Measurements from ENCODE around the gene KLHDC3.
"Not testable (repeated sequence)": the region's sequence is repeated elsewhere in the genome, so short reads cannot be mapped to it uniquely, and the experiment has no call there.

The KLHDC3 gene

DNA sequence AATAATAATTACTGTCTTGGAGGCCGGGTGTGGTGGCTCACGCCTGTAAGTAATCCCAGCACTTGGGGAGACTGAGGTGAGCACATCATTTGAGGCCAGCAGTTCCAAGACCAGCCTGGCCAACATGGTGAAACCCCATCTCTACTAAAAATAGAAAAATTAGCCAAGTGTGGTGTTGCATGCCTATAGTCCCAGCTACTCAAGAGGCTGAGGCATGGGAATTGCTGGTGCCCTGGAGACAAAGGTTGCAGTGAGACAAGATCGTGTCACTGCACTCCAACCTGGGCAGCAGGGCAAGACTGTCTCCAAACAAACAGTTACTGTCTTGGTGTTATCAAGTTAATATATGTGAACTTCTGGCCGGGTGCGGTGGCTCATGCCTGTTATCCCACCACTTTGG, 12.3 kb downstream of the KLHDC3 start:
- no peak for DNase-seq (ENCODE audit: low read depth in 2 of 2)

DNA sequence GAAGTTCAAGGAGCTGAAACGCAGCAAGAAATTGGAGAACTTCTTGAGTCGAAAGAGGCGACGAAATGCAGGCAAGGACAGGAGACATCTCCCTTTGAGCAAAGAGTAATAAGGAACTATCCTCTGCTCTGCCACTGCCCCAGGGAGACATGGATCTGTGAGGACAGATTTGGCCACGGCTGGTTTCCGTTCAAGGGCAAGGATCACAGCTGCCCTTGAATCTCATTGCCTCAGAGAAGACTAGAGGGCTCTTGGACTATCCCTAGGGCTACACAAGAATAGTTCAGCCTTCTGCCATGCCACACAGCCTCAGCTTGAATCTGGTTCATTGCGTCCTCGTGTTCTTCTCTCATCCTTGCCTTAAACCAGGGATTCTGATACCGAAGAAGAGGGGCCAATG, 15.1 kb downstream of the KLHDC3 start:
- no peak for DNase-seq (ENCODE audit: low read depth in 2 of 2)

- DNase-seq (ENCODE audit: low read depth in 2 of 2), result no peak
Observed at GRCh38 chr6:43032326-43032725, 18.3 kb downstream of the KLHDC3 start.

- no peak for DNase-seq (ENCODE audit: low read depth in 2 of 2)
Observed at GRCh38 chr6:43033496-43034189, 19.6 kb downstream of the KLHDC3 start.

DNA sequence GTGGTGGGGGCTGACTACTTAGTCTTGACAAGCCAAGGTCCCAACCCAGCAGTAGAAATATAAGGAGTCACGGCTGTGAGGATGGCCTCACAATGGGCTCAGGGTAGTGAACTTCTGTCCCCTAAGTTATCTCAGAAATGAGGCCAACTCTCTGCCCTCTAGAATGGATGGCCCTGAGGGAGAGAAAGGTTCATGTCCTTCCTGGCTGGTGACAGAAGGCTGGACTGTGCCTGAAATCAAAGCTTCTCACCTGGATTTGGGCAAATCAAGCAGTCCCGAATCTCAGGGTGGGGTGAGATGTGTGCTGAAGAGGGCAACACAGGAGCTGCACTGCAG, 20.1 kb downstream of the KLHDC3 start:
- no peak for DNase-seq (ENCODE audit: low read depth in 2 of 2)

- no peak for DNase-seq (ENCODE audit: low read depth in 2 of 2)
Observed at GRCh38 chr6:43035495-43036194, 21.6 kb downstream of the KLHDC3 start.

DNA sequence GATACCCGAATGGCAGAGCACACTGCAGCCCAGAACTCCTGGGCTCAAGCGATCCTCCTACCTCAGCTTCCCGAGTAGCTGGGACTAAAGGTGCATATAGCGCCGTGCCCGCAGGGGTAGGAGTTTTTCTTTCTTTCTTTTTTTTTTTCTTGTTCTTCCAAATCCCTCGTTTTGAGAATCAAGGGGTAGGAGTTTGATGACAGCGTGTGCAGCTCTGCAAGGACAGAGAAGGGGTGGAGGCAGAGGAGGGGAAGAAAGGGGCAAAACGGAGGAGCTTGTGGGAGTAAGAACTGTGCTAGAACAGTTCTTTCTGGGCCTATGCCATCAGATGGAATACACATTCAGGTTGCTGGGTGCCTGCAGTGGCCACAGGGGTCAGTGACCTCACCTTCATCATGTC, 22.7 kb downstream of the KLHDC3 start:
- no peak for DNase-seq (ENCODE audit: low read depth in 2 of 2)

GRCh38 chr6:43037197-43037596, 23.1 kb downstream of the KLHDC3 start:
- DNase-seq (ENCODE audit: low read depth in 2 of 2), result no peak

DNA sequence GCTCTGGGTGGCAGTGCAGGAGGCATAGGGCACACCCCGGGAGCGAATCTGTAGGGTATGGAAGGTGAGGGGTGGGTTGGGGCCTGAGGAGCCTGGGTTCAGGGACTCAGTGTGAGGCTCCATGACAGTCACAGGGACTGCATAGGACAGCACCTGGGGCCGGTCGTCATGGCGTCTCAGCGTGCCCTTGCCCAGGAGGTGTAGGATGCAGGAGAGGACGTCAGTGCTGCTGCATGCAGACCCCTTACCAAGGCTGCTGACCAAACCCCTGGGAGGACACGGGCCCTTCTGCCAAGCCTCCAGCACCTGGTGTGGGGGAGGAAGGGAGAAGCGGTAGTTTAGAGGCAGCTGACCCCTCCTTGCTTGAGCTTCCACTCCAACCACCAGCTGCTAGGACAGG, 23.7 kb downstream of the KLHDC3 start:
- no peak for DNase-seq (ENCODE audit: low read depth in 2 of 2)

GRCh38 chr6:43038727-43039126, 24.7 kb downstream of the KLHDC3 start:
- no peak for DNase-seq (ENCODE audit: low read depth in 2 of 2)

GRCh38 chr6:43040542-43041257, 26.7 kb downstream of the KLHDC3 start:
- DNase-seq (ENCODE audit: low read depth in 2 of 2), result no peak

DNA sequence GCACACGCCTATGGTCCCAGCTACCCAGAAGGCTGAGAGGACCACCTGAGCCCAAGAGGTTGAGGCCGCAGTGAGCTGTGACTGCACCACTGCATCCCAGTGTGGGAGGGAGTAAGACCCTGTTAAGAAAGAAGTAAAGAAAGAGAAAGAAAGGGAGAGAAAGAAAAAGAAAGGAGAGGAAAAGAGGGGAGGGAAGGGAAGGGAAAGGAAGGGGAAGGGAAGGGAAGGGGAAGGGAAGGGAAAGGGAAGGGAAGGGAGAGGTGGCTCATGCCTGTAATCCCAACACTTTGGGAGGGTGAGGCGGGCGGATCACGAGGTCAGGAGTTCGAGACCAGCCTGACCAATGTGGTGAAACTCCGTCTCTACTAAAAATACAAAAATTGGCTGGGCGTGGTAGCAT, 27.4 kb downstream of the KLHDC3 start:
- not testable (repeated sequence) for DNase-seq (ENCODE audit: low read depth in 2 of 2)

GRCh38 chr6:43043310-43043709, 29.3 kb downstream of the KLHDC3 start:
- no peak for DNase-seq (ENCODE audit: low read depth in 2 of 2)

GRCh38 chr6:43045371-43045930, 31.4 kb downstream of the KLHDC3 start:
- no peak for DNase-seq (ENCODE audit: low read depth in 2 of 2)

- no peak for DNase-seq (ENCODE audit: low read depth in 2 of 2)
Observed at GRCh38 chr6:43047998-43048397, 33.9 kb downstream of the KLHDC3 start.

GRCh38 chr6:43050981-43051380, 36.9 kb downstream of the KLHDC3 start:
- no peak for DNase-seq (ENCODE audit: low read depth in 2 of 2)

DNA sequence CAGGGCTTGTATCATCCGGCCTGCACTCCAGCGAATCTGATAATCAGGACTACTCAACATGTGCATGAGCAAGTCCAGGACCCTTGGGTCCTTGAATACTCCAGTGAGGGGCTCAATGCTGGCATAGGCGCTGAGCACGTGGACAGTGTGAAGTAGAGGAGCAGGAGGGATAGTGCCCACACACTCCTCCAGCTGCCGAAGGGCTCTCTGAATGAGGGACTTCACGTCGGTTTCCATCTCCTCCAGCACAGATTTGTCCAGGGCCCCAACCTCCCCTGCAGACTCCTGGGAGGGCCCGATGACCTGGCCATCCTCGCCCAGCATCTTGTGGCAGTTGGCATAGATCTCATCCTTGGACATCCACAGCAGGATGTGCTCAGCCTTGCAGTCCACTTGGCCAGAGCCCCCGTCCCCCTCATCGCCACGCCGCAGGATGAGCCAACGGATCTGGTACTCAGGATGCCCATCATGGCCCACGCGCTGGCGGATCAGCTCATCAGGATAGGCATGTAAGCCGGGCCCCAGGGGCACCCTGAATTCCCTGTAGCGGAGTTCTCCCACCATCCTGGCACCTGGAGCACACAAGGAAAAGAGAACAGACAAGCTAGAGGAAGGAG, 38.3 kb downstream of the KLHDC3 start:
- DNase-seq (ENCODE audit: low read depth in 2 of 2), result no peak

GRCh38 chr6:43052842-43053544, 38.9 kb downstream of the KLHDC3 start:
- DNase-seq (ENCODE audit: low read depth in 2 of 2), result no peak

DNA sequence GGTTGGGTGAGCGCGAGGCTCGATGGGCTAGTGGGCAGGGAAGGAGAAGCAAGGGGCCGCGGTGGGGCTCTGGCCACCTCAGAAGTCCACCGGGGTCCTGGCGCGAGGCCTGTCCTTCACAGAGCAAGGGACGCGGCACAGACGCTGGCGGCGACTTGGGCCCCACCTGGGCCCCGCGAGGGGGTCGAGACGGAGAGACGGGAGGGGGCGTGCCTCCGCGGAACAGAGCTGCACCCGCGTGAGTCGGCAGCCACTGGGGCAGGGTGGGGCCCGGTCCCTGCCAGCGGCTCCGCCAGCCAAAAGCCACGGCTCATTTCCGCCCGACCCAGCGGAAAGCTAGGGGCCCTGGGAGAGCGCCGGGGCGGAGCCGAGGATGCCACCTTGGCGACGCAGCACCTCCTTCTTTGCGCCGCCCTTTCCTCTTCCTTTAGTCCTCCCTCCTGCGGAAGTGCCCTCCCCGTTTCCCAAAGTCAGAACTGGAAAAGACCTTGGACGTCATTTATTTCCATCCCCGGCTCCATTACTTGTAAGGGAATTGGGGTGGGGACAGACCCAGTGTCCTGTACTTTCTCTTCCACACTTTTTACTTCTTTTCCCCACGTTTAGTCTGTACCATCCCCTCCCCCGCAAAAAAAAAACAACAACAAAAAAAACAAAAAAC, 39.6 kb downstream of the KLHDC3 start, which contains the start of gene CUL7:
Gene CUL7 (minus strand): TSS at position 307 of the 661 bp plus-strand sequence. CDS start 1,063 bp downstream, outside the sequence.
- DNase-seq (ENCODE audit: low read depth in 2 of 2), result peak; percentile 89 to 91

DNA sequence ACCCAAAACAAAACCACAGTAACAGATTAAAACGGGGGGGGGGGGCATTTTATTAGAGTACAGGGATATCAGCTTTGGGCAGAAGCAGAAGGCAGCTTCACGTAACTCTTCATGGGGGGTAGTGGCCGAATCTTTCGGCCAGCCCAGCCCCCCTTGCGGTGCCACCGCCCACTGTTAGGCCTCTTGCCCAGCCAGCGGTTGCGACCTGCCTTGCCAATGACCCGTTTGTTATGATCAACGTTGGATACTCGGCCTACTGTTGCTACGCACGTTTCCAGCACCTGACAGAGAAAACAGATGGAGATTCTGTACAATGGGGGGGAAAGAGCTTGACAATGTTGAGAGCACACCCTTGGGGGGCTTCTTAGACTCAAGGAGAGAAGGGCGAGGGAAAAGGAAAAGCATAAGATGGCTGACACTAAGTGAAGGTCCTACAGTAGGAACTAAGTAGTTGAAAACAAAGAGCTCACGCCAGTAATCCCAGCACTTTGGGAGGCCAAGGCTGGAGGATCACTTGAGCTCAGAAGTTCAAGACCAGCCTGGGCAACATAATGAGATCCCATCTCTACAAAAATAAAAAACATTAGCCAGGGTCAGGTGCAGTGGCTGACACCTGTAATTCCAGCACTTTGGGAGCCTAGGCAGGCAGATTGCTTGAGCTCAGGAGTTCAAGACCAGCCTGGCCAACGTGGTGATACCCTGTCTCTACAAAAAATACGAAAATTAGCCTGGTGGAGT, 40.3 kb downstream of the KLHDC3 start:
- DNase-seq (ENCODE audit: low read depth in 2 of 2), result no peak

All from stimulated activated CD8-positive, alpha-beta memory T cell treated with anti-CD3 and anti-CD28 coated beads, Interleukin-15, amount 100 ng/mL, for 48 hours (primary cell).